SU-DHL-6 (cell line): ENCODE results near the gene AP5S1.
"Not testable (repeated sequence)": the region's sequence is repeated elsewhere in the genome, so short reads cannot be mapped to it uniquely, and the experiment has no call there.

Source experiments
- CTCF ChIP-seq: fragments of 200-600 bp; sonication (generic); IDR thresholded peaks from one replicate; pipeline ENCODE4 v1.5.1; 2017; ENCODE audit warnings: antibody characterized with exemption, mild to moderate bottlenecking, low read length, moderate library complexity; ENCODE audit not compliant: insufficient read depth, poor library complexity, severe bottlenecking
- EZH2phosphoT487 ChIP-seq: fragments of 200-600 bp; sonication (generic), shearing (Covaris generic); conservative IDR thresholded peaks from 2 replicates; pipeline ENCODE4 v1.6.1; 2018; ENCODE audit warnings: mild to moderate bottlenecking, antibody characterized with exemption, low read length, moderate library complexity, mixed read lengths

DNA sequence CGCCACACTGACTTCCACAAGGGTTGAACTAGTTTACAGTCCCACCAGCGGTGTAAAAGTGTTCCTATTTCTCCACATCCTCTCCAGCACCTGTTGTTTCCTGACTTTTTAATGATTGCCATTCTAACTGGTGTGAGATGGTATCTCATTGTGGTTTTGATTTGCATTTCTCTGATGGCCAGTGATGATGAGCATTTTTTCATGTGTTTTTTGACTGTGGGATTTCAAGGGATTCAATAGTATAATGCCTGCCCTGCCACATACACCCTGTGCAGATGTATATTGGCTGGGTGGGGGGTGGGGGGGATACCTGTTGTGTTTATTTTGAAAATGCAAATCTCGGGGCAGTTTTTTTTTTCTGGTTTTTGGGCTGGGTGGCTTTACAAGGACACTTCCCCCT, 26.2 kb upstream of the AP5S1 start:
- TF ChIP-seq CTCF, EZH2phosphoT487: not testable (repeated sequence)
